Cardiac muscle cell (in vitro differentiated cells and primary cell): ENCODE results near the gene AGTR1. TPM values are rescaled to one million over a fixed set of nuclear protein-coding genes. Genes with fewer than 3 reads are reported as not detected.

Source experiments
- DNase-seq, 2 donors: peaks; one replicate each; pipeline versions ENCODE4 v3.0.0 to v3.0.0-alpha.2; 2010 to 2017; ENCODE audit warnings: low read depth in 1 of 2, low spot score in 1 of 2
- H3K27ac ChIP-seq: fragments of 200-600 bp; sonication (generic); 2 replicates; pipeline ENCODE4 v1.5.1; 2016
- H3K27me3 ChIP-seq: fragments of 200-600 bp; sonication (generic); 2 replicates; pipeline ENCODE4 v1.6.0; 2016; ENCODE audit warnings: control low read depth
- H3K36me3 ChIP-seq: fragments of 200-600 bp; sonication (generic); 2 replicates; pipeline ENCODE4 v1.5.1; 2016; ENCODE audit warnings: control low read depth
- H3K4me1 ChIP-seq: fragments of 200-600 bp; sonication (generic); 2 replicates; pipeline ENCODE4 v1.8.1; 2017; ENCODE audit warnings: low read depth, mild to moderate bottlenecking, mixed run types
- H3K4me3 ChIP-seq: fragments of 200-600 bp; sonication (generic); 2 replicates; pipeline ENCODE4 v1.5.1; 2016; ENCODE audit warnings: mild to moderate bottlenecking
- H3K9me3 ChIP-seq: fragments of 200-600 bp; sonication (generic); 2 replicates; pipeline ENCODE4 v1.5.1; 2017; ENCODE audit warnings: low read depth, mild to moderate bottlenecking, control low read depth
- CTCF ChIP-seq: IDR thresholded peaks from 2 replicates; pipeline ENCODE4 v1.5.1; 2012; ENCODE audit warnings: low read depth, mild to moderate bottlenecking, low read length
- polyA plus RNA-seq: library from polyadenylated mRNA; unstranded; fragments of >200 nt; fragmentation: Nextera tagmentation; extraction: Ambion mirVana; gene quantifications from 2 replicates; pipeline ENCODE4 v1.2.1, GENCODE V29; 2016
- total RNA-seq: library from RNA; depleted of rRNA; stranded (reverse); fragments of >200 nt; gene quantifications from 2 replicates; pipeline ENCODE4 v1.2.3, GENCODE V29; 2016

AGTR1 gene
- total and polyA plus RNA-seq, 2 experiments from 2014 or later = not detected

- Histone ChIP-seq H3K36me3 (no peaks in the 10 kb centered on the region), H3K27ac (no peak overlapping the region), H3K4me3 (no peak overlapping the region), H3K4me1 (no peaks in the 10 kb centered on the region), H3K9me3 (no peaks in the 10 kb centered on the region), H3K27me3 (no peaks in the 10 kb centered on the region)
- no peak for TF ChIP-seq CTCF
- peak in 1 of 2 donors; percentile 18 for DNase-seq
Observed at GRCh38 chr3:148790851-148791735, 93.4 kb downstream of the AGTR1 start.

DNA sequence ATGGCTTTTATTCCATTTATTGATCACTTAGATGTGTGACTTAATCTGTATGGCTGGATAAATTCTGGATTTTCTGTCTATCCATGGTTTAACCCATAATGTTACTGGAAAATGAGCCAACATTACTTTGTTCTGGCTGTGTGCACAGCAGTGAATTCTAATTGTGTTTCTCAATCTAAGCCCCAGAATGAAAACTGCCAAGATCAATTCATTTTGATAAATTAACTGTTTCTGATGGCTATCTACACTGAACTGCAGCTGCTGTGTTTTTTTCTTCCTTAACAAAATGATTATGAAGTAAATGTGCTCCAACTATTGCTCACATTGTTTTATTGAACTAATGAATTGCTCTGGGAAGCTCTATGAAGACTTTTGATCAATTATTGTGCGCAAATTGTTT, 94.2 kb downstream of the AGTR1 start:
- Histone ChIP-seq H3K4me3 (no peak overlapping the region), H3K4me1 (no peaks in the 10 kb centered on the region), H3K27ac (no peak overlapping the region), H3K9me3 (no peaks in the 10 kb centered on the region), H3K36me3 (no peaks in the 10 kb centered on the region), H3K27me3 (no peaks in the 10 kb centered on the region)
- no peak for TF ChIP-seq CTCF
- DNase-seq = no peak

- Histone ChIP-seq H3K36me3 (no peaks in the 10 kb centered on the region), H3K4me3 (no peak overlapping the region), H3K27ac (no peak overlapping the region), H3K9me3 (no peaks in the 10 kb centered on the region), H3K4me1 (no peaks in the 10 kb centered on the region), H3K27me3 (no peaks in the 10 kb centered on the region)
- DNase-seq = no peak
- no peak for TF ChIP-seq CTCF
Observed at GRCh38 chr3:148792516-148792915, 94.8 kb downstream of the AGTR1 start.

Other genes with a start within 250 kb of the AGTR1 start
- not detected in 2 replicates for gene CPB1, start 129.9 kb downstream of the AGTR1 start, total RNA-seq
- gene CPB1, start 129.9 kb downstream of the AGTR1 start, polyA plus RNA-seq = not detected in 2 replicates
- gene CPA3, start 167.4 kb downstream of the AGTR1 start, total RNA-seq = not detected in 2 replicates
- not detected in 2 replicates for gene CPA3, start 167.4 kb downstream of the AGTR1 start, polyA plus RNA-seq